ENCODE results near the gene IFT122. TPM values are rescaled to one million over a fixed set of nuclear protein-coding genes. Genes with fewer than 3 reads are reported as not detected.

IFT122 gene
- total and polyA plus RNA-seq, 2 experiments from 2014 or later = 10.2 to 38.8 TPM

DNA sequence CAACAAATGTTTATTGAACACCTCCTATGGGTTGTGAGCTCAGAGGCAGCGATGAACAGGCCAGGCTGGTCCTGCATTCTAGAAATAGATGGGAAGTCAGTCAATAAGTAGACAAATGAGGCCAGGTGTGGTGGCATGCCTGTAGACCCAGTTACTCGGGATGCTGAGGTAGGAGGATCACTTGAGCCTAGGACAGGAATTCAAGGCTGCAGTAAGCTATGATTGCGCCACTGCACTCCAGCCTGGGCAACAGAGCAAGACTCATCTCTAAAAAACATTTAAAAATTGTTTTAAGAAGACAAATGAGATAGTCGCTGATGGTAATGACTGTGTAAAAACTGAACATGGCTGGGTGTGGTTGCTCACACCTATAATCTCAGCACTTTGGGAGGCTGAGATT is 84.1 kb downstream of the IFT122 start:
- no peak overlapping the region for H3K4me3 ChIP-seq
- H3K4me2 ChIP-seq = no peak overlapping the region

More for the DNA sequence above, 84.1 kb downstream of the IFT122 start:
- H3F3A ChIP-seq (replicated peaks; ENCODE audit: low read depth) = no peaks in the 10 kb centered on the region
- no peaks in the 10 kb centered on the region; the same call in 2 of the 3 replicates for H3K36me3 Mint-ChIP-seq (ENCODE audit: low read depth)
- H3K4me1 ChIP-seq (ENCODE audit: insufficient read depth) = no peaks in the 10 kb centered on the region
- H3K27ac Mint-ChIP-seq = no peak overlapping the region; the same call in 1 of the 2 replicates
- TF ChIP-seq POLR2AphosphoS5 (IDR thresholded peaks at IDR 0.05; ENCODE audit: low read depth) (no peak), CREB1 (CRISPR knock-in tag; IDR thresholded peaks at IDR 0.05; ENCODE audit: low read depth) (no peak), NANOG (IDR thresholded peaks at IDR 0.05; ENCODE audit: borderline replicate concordance) (no peak), JUNB (IDR thresholded peaks at IDR 0.05; ENCODE audit: unreplicated experiment) (no peak), STAT1 (IDR thresholded peaks at IDR 0.05; ENCODE audit: unreplicated experiment) (no peak), ZNF114 (CRISPR knock-in tag; IDR thresholded peaks at IDR 0.05) (no peak), ZNF331 (CRISPR knock-in tag; IDR thresholded peaks at IDR 0.05; ENCODE audit: low read depth) (no peak), EZH2phosphoT487 (IDR thresholded peaks at IDR 0.05; ENCODE audit: unreplicated experiment) (no peak)
- TF ChIP-seq, protein P1, sequence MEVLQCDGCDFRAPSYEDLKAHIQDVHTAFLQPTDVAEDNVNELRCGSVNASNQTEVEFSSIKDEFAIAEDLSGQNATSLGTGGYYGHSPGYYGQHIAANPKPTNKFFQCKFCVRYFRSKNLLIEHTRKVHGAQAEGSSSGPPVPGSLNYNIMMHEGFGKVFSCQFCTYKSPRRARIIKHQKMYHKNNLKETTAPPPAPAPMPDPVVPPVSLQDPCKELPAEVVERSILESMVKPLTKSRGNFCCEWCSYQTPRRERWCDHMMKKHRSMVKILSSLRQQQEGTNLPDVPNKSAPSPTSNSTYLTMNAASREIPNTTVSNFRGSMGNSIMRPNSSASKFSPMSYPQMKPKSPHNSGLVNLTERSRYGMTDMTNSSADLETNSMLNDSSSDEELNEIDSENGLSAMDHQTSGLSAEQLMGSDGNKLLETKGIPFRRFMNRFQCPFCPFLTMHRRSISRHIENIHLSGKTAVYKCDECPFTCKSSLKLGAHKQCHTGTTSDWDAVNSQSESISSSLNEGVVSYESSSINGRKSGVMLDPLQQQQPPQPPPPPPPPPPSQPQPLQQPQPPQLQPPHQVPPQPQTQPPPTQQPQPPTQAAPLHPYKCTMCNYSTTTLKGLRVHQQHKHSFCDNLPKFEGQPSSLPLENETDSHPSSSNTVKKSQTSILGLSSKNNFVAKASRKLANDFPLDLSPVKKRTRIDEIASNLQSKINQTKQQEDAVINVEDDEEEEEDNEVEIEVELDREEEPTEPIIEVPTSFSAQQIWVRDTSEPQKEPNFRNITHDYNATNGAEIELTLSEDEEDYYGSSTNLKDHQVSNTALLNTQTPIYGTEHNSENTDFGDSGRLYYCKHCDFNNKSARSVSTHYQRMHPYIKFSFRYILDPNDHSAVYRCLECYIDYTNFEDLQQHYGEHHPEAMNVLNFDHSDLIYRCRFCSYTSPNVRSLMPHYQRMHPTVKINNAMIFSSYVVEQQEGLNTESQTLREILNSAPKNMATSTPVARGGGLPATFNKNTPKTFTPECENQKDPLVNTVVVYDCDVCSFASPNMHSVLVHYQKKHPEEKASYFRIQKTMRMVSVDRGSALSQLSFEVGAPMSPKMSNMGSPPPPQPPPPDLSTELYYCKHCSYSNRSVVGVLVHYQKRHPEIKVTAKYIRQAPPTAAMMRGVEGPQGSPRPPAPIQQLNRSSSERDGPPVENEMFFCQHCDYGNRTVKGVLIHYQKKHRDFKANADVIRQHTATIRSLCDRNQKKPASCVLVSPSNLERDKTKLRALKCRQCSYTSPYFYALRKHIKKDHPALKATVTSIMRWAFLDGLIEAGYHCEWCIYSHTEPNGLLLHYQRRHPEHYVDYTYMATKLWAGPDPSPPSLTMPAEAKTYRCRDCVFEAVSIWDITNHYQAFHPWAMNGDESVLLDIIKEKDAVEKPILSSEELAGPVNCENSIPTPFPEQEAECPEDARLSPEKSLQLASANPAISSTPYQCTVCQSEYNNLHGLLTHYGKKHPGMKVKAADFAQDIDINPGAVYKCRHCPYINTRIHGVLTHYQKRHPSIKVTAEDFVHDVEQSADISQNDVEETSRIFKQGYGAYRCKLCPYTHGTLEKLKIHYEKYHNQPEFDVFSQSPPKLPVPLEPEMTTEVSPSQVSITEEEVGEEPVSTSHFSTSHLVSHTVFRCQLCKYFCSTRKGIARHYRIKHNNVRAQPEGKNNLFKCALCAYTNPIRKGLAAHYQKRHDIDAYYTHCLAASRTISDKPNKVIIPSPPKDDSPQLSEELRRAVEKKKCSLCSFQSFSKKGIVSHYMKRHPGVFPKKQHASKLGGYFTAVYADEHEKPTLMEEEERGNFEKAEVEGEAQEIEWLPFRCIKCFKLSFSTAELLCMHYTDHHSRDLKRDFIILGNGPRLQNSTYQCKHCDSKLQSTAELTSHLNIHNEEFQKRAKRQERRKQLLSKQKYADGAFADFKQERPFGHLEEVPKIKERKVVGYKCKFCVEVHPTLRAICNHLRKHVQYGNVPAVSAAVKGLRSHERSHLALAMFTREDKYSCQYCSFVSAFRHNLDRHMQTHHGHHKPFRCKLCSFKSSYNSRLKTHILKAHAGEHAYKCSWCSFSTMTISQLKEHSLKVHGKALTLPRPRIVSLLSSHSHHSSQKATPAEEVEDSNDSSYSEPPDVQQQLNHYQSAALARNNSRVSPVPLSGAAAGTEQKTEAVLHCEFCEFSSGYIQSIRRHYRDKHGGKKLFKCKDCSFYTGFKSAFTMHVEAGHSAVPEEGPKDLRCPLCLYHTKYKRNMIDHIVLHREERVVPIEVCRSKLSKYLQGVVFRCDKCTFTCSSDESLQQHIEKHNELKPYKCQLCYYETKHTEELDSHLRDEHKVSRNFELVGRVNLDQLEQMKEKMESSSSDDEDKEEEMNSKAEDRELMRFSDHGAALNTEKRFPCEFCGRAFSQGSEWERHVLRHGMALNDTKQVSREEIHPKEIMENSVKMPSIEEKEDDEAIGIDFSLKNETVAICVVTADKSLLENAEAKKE (CRISPR knock-in tag; IDR thresholded peaks at IDR 0.05) = no peak
- TF ChIP-seq, protein P2, sequence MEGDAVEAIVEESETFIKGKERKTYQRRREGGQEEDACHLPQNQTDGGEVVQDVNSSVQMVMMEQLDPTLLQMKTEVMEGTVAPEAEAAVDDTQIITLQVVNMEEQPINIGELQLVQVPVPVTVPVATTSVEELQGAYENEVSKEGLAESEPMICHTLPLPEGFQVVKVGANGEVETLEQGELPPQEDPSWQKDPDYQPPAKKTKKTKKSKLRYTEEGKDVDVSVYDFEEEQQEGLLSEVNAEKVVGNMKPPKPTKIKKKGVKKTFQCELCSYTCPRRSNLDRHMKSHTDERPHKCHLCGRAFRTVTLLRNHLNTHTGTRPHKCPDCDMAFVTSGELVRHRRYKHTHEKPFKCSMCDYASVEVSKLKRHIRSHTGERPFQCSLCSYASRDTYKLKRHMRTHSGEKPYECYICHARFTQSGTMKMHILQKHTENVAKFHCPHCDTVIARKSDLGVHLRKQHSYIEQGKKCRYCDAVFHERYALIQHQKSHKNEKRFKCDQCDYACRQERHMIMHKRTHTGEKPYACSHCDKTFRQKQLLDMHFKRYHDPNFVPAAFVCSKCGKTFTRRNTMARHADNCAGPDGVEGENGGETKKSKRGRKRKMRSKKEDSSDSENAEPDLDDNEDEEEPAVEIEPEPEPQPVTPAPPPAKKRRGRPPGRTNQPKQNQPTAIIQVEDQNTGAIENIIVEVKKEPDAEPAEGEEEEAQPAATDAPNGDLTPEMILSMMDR (conservative IDR thresholded peaks at IDR 0.05; ENCODE audit: low read depth in 2 of 2) = no peak
- TF ChIP-seq, protein P3, sequence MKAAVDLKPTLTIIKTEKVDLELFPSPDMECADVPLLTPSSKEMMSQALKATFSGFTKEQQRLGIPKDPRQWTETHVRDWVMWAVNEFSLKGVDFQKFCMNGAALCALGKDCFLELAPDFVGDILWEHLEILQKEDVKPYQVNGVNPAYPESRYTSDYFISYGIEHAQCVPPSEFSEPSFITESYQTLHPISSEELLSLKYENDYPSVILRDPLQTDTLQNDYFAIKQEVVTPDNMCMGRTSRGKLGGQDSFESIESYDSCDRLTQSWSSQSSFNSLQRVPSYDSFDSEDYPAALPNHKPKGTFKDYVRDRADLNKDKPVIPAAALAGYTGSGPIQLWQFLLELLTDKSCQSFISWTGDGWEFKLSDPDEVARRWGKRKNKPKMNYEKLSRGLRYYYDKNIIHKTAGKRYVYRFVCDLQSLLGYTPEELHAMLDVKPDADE (IDR thresholded peaks at IDR 0.05) = no peak
- TF ChIP-seq, protein P4, sequence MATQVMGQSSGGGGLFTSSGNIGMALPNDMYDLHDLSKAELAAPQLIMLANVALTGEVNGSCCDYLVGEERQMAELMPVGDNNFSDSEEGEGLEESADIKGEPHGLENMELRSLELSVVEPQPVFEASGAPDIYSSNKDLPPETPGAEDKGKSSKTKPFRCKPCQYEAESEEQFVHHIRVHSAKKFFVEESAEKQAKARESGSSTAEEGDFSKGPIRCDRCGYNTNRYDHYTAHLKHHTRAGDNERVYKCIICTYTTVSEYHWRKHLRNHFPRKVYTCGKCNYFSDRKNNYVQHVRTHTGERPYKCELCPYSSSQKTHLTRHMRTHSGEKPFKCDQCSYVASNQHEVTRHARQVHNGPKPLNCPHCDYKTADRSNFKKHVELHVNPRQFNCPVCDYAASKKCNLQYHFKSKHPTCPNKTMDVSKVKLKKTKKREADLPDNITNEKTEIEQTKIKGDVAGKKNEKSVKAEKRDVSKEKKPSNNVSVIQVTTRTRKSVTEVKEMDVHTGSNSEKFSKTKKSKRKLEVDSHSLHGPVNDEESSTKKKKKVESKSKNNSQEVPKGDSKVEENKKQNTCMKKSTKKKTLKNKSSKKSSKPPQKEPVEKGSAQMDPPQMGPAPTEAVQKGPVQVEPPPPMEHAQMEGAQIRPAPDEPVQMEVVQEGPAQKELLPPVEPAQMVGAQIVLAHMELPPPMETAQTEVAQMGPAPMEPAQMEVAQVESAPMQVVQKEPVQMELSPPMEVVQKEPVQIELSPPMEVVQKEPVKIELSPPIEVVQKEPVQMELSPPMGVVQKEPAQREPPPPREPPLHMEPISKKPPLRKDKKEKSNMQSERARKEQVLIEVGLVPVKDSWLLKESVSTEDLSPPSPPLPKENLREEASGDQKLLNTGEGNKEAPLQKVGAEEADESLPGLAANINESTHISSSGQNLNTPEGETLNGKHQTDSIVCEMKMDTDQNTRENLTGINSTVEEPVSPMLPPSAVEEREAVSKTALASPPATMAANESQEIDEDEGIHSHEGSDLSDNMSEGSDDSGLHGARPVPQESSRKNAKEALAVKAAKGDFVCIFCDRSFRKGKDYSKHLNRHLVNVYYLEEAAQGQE (IDR thresholded peaks at IDR 0.05; ENCODE audit: unreplicated experiment) = no peak
- no peak overlapping the region for H2AFZ ChIP-seq
- H3K36me3 ChIP-seq (ENCODE audit: insufficient read depth) = no peaks in the 10 kb centered on the region
- no peaks in the 10 kb centered on the region for H3K79me2 ChIP-seq (replicated peaks; ENCODE audit: insufficient read depth)
- no peaks in the 10 kb centered on the region for H3K9me2 ChIP-seq (ENCODE audit: insufficient read depth)
- H3K4me1 Mint-ChIP-seq = peaks cover 18% of the 10 kb centered on the region
- ATAC-seq (no peak), DNase-seq (ENCODE audit: low spot score) (no peak)
- peaks cover 15% of the 10 kb centered on the region for H3K27me3 Mint-ChIP-seq (ENCODE audit: insufficient read depth, low read depth, poor library complexity)
- H3K4me3 Mint-ChIP-seq = no peak overlapping the region
- H4K20me1 ChIP-seq (replicated peaks; ENCODE audit: insufficient read depth) = no peaks in the 10 kb centered on the region
- no peaks in the 10 kb centered on the region for H3K9me3 Mint-ChIP-seq
- H3K27ac ChIP-seq (ENCODE audit: low read depth) = no peak overlapping the region
- H3K27me3 ChIP-seq (ENCODE audit: insufficient read depth) = no peaks in the 10 kb centered on the region
